ENCODE results near the gene HBE1. TPM values are rescaled to one million over a fixed set of nuclear protein-coding genes. Genes with fewer than 3 reads are reported as not detected.
"Not testable (repeated sequence)": the region's sequence is repeated elsewhere in the genome, so short reads cannot be mapped to it uniquely, and the experiment has no call there.

HBE1 gene
- polyA plus RNA-seq, 4 donors: 1.9 TPM; not detected in 3

DNA sequence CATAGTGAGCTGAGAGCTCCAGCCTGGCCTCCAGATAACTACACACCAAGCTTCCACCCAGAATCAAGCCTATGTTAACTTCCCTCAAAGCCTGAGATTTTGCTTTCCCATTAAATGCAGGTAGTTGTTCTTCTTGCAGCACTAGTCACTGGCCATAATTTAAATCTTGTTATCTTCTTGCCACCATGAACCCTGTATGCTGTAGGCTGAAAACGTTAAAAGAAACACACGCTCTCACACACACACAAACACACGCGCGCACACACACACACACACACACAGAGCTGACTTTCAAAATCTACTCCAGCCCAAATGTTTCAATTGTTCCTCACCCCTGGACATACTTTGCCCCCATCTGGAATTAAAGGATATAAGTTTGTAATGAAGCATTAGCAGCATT is 16.3 kb downstream of the HBE1 start:
- not testable (repeated sequence) for DNase-seq; H3K27me3 ChIP-seq (ENCODE audit: control insufficient read depth in 3 of 3, insufficient read depth in 3 of 3, low read length in 3 of 3); H3K36me3 ChIP-seq (ENCODE audit: control insufficient read depth in 3 of 3, insufficient read depth in 2 of 3, low read depth in 1 of 3, low read length in 3 of 3); H3K4me3 ChIP-seq (ENCODE audit: low read depth in 1 of 3, low read length in 3 of 3); FAIRE-seq; H3K4me1 ChIP-seq (ENCODE audit: control insufficient read depth in 3 of 3, insufficient read depth in 2 of 3, low read depth in 1 of 3, low read length in 2 of 3); H3K27ac ChIP-seq (ENCODE audit: low read depth in 1 of 3, low read length in 2 of 3); H3K9me3 ChIP-seq (ENCODE audit: control insufficient read depth in 2 of 2, insufficient read depth in 1 of 2, low read depth in 1 of 2, low read length in 1 of 2)
- 73 to 88% (median 83%) methylated on average over 5 of the region's 5 CpGs for WGBS, 3 donors

DNA sequence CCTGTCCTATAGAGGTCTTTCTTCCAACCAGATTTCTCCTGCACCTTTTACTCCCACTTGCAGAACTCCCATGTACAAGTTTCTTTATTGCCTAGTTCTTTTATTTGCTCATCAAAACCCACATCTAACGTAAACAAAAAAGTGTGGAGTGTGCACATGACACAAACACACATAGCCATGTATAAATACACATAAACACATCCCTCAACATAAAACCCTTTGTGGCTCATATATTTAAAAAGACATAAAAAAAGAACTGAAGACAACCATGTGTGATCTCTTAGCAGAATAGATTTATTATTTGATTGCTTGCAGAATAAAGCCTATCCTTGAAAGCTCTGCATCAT is 16.9 kb downstream of the HBE1 start:
- no peaks in the 10 kb centered on the region for H3K36me3 ChIP-seq (ENCODE audit: control insufficient read depth in 3 of 3, insufficient read depth in 2 of 3, low read depth in 1 of 3, low read length in 3 of 3)
- WGBS, 3 donors: 55 to 62% (median 58%) methylated on average over 1 of the region's 1 CpG
- DNase-seq (no peak), FAIRE-seq (no peak)
- no peak overlapping the region for H3K4me3 ChIP-seq (ENCODE audit: low read depth in 1 of 3, low read length in 3 of 3)
- H3K9me3 ChIP-seq (ENCODE audit: control insufficient read depth in 2 of 2, insufficient read depth in 1 of 2, low read depth in 1 of 2, low read length in 1 of 2): no peaks in the 10 kb centered on the region
- no peaks in the 10 kb centered on the region for H3K4me1 ChIP-seq (ENCODE audit: control insufficient read depth in 3 of 3, insufficient read depth in 2 of 3, low read depth in 1 of 3, low read length in 2 of 3)
- no peak overlapping the region for H3K27ac ChIP-seq (ENCODE audit: low read depth in 1 of 3, low read length in 2 of 3)
- no peaks in the 10 kb centered on the region for H3K27me3 ChIP-seq (ENCODE audit: control insufficient read depth in 3 of 3, insufficient read depth in 3 of 3, low read length in 3 of 3)

DNA sequence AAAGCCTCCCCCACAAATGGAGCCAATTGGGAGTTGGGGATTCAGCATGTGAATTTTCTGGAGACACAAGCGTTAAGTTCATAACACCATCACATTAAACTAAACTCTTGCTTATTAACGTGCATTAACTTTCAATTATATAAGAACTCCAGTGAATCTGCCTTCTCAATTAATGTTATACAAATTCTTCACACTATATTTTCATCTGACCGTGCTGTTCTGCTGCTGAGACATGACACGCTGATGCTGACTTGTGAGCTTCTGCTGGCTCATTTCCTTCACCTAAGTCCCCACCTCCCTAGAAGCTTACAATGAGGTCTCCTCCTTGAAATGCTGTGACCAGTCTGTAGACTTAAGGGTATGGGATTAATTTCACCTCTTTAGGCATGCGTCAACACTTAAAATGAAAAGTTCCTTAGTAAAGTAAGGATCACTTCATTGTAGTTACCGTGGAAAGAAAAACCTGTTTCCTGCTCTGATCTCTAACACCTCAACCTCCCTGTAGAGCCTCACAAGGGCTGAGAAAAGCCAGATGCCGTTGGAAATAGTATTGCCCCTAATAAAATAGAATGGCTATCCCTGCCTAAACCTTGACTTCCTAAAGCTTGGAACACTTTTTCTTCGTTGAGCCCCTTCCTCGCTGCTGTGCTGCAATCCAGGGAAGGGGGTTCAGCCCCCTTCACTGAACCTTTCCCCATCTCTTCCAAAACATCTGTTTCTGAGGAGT is 17.4 kb downstream of the HBE1 start:
- Histone ChIP-seq H3K9me3 (ENCODE audit: control insufficient read depth in 2 of 2, insufficient read depth in 1 of 2, low read depth in 1 of 2, low read length in 1 of 2) (no peaks in the 10 kb centered on the region), H3K4me1 (ENCODE audit: control insufficient read depth in 3 of 3, insufficient read depth in 2 of 3, low read depth in 1 of 3, low read length in 2 of 3) (no peaks in the 10 kb centered on the region), H3K4me3 (ENCODE audit: low read depth in 1 of 3, low read length in 3 of 3) (no peak overlapping the region), H3K36me3 (ENCODE audit: control insufficient read depth in 3 of 3, insufficient read depth in 2 of 3, low read depth in 1 of 3, low read length in 3 of 3) (no peaks in the 10 kb centered on the region), H3K27ac (ENCODE audit: low read depth in 1 of 3, low read length in 2 of 3) (no peak overlapping the region), H3K27me3 (ENCODE audit: control insufficient read depth in 3 of 3, insufficient read depth in 3 of 3, low read length in 3 of 3) (no peaks in the 10 kb centered on the region)
- WGBS, 3 donors: 67 to 77% (median 68%) methylated on average over 9 of the region's 9 CpGs
- FAIRE-seq: no peak
- no peak for DNase-seq

DNA sequence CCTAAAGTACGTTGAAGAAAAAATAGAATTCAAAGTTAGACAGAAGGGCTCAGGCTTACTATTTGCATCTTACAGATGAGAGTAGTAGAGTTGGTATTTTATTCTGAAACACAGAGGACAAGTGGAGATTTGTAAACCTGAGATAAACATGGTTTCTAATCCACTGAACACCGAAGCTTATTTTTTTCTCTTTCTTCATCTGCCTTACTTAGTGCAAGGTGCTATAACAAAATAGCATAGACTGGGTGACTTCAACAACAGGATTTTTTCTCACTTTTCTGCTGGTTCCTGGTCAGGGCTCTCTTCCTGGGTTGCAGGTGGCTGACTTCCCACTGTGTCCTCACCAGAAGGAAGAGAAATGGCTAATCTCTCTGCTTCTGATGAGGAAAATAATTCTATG is 18.0 kb downstream of the HBE1 start:
- H3K27me3 ChIP-seq (ENCODE audit: control insufficient read depth in 3 of 3, insufficient read depth in 3 of 3, low read length in 3 of 3): no peaks in the 10 kb centered on the region
- FAIRE-seq: no peak
- no peak overlapping the region for H3K4me3 ChIP-seq (ENCODE audit: low read depth in 1 of 3, low read length in 3 of 3)
- WGBS, 3 donors: 11 to 46% (median 45%) methylated on average over 2 of the region's 2 CpGs
- no peaks in the 10 kb centered on the region for H3K36me3 ChIP-seq (ENCODE audit: control insufficient read depth in 3 of 3, insufficient read depth in 2 of 3, low read depth in 1 of 3, low read length in 3 of 3)
- H3K9me3 ChIP-seq (ENCODE audit: control insufficient read depth in 2 of 2, insufficient read depth in 1 of 2, low read depth in 1 of 2, low read length in 1 of 2): no peaks in the 10 kb centered on the region
- DNase-seq: no peak
- no peaks in the 10 kb centered on the region for H3K4me1 ChIP-seq (ENCODE audit: control insufficient read depth in 3 of 3, insufficient read depth in 2 of 3, low read depth in 1 of 3, low read length in 2 of 3)
- H3K27ac ChIP-seq (ENCODE audit: low read depth in 1 of 3, low read length in 2 of 3): no peak overlapping the region

DNA sequence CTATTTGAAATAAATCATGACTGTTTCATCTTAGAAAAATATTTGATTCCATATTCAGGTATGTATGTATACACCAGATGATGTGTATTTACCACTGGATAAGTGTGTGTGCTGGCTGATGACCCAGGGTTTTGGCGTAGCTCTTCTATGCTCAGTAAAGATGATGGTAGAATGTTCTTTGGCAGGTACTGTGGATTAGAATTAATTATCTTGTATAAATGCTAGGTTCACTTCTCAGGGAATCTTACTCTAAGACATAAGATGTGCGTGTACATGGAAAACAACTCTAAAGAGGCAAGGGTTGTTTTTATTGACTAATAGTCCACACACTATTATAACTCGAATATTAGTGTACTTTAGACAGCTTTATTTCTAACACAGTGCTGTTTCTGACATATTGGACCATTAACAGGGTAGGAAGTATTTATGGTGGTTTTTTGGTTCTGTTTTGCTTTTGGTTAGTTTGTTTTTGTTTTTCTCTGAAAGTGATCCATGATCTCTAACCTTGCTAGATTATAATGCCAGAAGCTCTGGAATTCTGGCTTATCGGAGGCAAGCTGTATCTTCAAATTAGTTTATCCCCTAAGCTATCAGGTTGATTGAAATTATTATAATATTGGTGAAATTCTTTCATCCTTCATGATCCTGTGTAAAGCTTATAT is 19.1 kb downstream of the HBE1 start:
- DNase-seq: no peak
- H3K4me1 ChIP-seq (ENCODE audit: control insufficient read depth in 3 of 3, insufficient read depth in 2 of 3, low read depth in 1 of 3, low read length in 2 of 3): no peaks in the 10 kb centered on the region
- H3K9me3 ChIP-seq (ENCODE audit: control insufficient read depth in 2 of 2, insufficient read depth in 1 of 2, low read depth in 1 of 2, low read length in 1 of 2): no peaks in the 10 kb centered on the region
- H3K36me3 ChIP-seq (ENCODE audit: control insufficient read depth in 3 of 3, insufficient read depth in 2 of 3, low read depth in 1 of 3, low read length in 3 of 3): no peaks in the 10 kb centered on the region
- no peak overlapping the region for H3K4me3 ChIP-seq (ENCODE audit: low read depth in 1 of 3, low read length in 3 of 3)
- 75 to 86% (median 83%) methylated on average over 4 of the region's 4 CpGs for WGBS, 3 donors
- H3K27ac ChIP-seq (ENCODE audit: low read depth in 1 of 3, low read length in 2 of 3): no peak overlapping the region
- no peaks in the 10 kb centered on the region for H3K27me3 ChIP-seq (ENCODE audit: control insufficient read depth in 3 of 3, insufficient read depth in 3 of 3, low read length in 3 of 3)
- no peak for FAIRE-seq

DNA sequence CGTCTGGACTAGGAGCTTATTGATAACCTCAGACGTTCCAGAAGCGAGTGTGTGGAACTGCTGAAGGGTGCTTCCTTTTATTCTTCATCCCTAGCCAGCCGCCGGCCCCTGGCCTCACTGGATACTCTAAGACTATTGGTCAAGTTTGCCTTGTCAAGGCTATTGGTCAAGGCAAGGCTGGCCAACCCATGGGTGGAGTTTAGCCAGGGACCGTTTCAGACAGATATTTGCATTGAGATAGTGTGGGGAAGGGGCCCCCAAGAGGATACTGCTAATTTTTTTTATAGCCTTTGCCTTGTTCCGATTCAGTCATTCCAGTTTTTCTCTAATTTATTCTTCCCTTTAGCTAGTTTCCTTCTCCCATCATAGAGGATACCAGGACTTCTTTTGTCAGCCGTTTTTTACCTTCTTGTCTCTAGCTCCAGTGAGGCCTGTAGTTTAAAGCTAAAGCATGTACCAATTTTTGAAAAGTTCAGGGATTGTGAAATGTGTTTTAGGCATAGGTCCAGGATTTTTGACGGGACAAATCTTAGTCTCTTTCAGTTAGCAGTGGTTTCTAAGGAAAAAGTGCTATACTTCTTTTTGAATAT is 19.8 kb downstream of the HBE1 start, which contains the start of gene HBG1:
HBG1 (minus strand) TSS at position 51 of the 590 bp plus-strand sequence. CDS start 53 bp downstream, outside the sequence.
- not testable (repeated sequence) for H3K27ac ChIP-seq (ENCODE audit: low read depth in 1 of 3, low read length in 2 of 3); H3K27me3 ChIP-seq (ENCODE audit: control insufficient read depth in 3 of 3, insufficient read depth in 3 of 3, low read length in 3 of 3); H3K9me3 ChIP-seq (ENCODE audit: control insufficient read depth in 2 of 2, insufficient read depth in 1 of 2, low read depth in 1 of 2, low read length in 1 of 2); DNase-seq; H3K4me3 ChIP-seq (ENCODE audit: low read depth in 1 of 3, low read length in 3 of 3); H3K4me1 ChIP-seq (ENCODE audit: control insufficient read depth in 3 of 3, insufficient read depth in 2 of 3, low read depth in 1 of 3, low read length in 2 of 3); H3K36me3 ChIP-seq (ENCODE audit: control insufficient read depth in 3 of 3, insufficient read depth in 2 of 3, low read depth in 1 of 3, low read length in 3 of 3); FAIRE-seq
- WGBS, 3 donors: 81 to 85% (median 81%) methylated on average over 3 of the region's 9 CpGs

DNA sequence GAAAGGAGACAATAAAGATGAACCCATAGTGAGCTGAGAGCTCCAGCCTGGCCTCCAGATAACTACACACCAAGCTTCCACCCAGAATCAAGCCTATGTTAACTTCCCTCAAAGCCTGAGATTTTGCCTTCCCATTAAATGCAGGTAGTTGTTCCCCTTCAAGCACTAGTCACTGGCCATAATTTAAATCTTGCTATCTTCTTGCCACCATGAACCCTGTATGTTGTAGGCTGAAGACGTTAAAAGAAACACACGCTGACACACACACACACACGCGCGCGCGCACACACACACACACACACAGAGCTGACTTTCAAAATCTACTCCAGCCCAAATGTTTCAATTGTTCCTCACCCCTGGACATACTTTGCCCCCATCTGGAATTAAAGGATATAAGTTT is 21.2 kb downstream of the HBE1 start:
- H3K27me3 ChIP-seq (ENCODE audit: control insufficient read depth in 3 of 3, insufficient read depth in 3 of 3, low read length in 3 of 3); H3K27ac ChIP-seq (ENCODE audit: low read depth in 1 of 3, low read length in 2 of 3); H3K9me3 ChIP-seq (ENCODE audit: control insufficient read depth in 2 of 2, insufficient read depth in 1 of 2, low read depth in 1 of 2, low read length in 1 of 2); DNase-seq; H3K4me1 ChIP-seq (ENCODE audit: control insufficient read depth in 3 of 3, insufficient read depth in 2 of 3, low read depth in 1 of 3, low read length in 2 of 3); FAIRE-seq; H3K4me3 ChIP-seq (ENCODE audit: low read depth in 1 of 3, low read length in 3 of 3); H3K36me3 ChIP-seq (ENCODE audit: control insufficient read depth in 3 of 3, insufficient read depth in 2 of 3, low read depth in 1 of 3, low read length in 3 of 3): not testable (repeated sequence)
- WGBS, 3 donors: 41 to 84% (median 75%) methylated on average over 7 of the region's 7 CpGs

DNA sequence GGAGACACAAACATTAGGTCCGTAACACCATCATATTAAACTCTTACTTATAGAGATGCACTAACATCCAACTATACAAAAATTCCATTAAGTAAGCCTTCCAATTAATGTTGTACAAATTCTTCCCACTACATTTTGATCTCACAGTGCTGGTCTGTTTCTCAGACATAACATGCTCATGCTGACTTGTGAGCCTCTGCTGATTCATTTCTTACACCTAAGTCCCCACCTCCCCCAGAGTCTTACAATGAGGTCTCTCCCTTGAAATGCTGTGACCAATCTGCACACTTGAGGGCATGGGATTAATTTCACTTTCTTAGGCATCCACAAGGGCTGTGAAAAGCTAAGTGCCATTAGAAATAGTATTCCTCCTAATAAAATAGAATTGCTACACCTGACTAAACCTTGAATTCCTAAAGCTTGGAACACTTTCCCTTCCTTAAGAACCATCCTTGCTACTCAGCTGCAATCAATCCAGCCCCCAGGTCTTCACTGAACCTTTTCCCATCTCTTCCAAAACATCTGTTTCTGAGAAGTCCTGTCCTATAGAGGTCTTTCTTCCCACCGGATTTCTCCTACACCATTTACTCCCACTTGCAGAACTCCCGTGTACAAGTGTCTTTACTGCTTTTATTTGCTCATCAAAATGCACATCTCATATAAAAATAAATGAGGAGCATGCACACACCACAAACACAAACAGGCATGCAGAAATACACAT is 22.1 kb downstream of the HBE1 start:
- DNase-seq (no peak), FAIRE-seq (no peak)
- no peak overlapping the region for H3K27ac ChIP-seq (ENCODE audit: low read depth in 1 of 3, low read length in 2 of 3)
- H3K9me3 ChIP-seq (ENCODE audit: control insufficient read depth in 2 of 2, insufficient read depth in 1 of 2, low read depth in 1 of 2, low read length in 1 of 2): no peaks in the 10 kb centered on the region
- no peaks in the 10 kb centered on the region for H3K27me3 ChIP-seq (ENCODE audit: control insufficient read depth in 3 of 3, insufficient read depth in 3 of 3, low read length in 3 of 3)
- no peaks in the 10 kb centered on the region for H3K4me1 ChIP-seq (ENCODE audit: control insufficient read depth in 3 of 3, insufficient read depth in 2 of 3, low read depth in 1 of 3, low read length in 2 of 3)
- no peaks in the 10 kb centered on the region for H3K36me3 ChIP-seq (ENCODE audit: control insufficient read depth in 3 of 3, insufficient read depth in 2 of 3, low read depth in 1 of 3, low read length in 3 of 3)
- no peak overlapping the region for H3K4me3 ChIP-seq (ENCODE audit: low read depth in 1 of 3, low read length in 3 of 3)
- WGBS, 3 donors: 85 to 88% (median 87%) methylated on average over 3 of the region's 3 CpGs

Measured in small intestine (tissue), 7 donors.